Astrocyte of the cerebellum (primary cell): ENCODE data around the gene CNBD2.

Experiments used
- DNase-seq: peaks from one replicate; pipeline ENCODE4 v3.0.0-alpha.2; 2011; ENCODE audit warnings: low read depth
- H3K4me3 ChIP-seq: 2 replicates; pipeline ENCODE4 v1.5.1; 2011; ENCODE audit warnings: mild to moderate bottlenecking, low read depth, low read length, moderate library complexity
- CTCF ChIP-seq: IDR thresholded peaks from 2 replicates; pipeline ENCODE4 v1.5.1; 2012; ENCODE audit warnings: low read length, low read depth, moderate library complexity, mild to moderate bottlenecking; ENCODE audit errors: missing control alignments
- in situ Hi-C: cut with HindIII; loops from 2 replicates; pipeline ENCODE4 v1.10.0; 2017; ENCODE audit warnings: low sequenced_read_pairs

The CNBD2 gene

GRCh38 chr20:36055145-36055544 is 86.8 kb downstream of the CNBD2 start:
- DNase-seq = no peak
- TF ChIP-seq CTCF = no peak
- in situ Hi-C loops = no loop called here
- no peak overlapping the region for H3K4me3 ChIP-seq

- no peak for TF ChIP-seq CTCF
- no peak for DNase-seq
- in situ Hi-C loops = no loop called here
Observed at GRCh38 chr20:36060676-36061075, 92.3 kb downstream of the CNBD2 start.

GRCh38 chr20:36061754-36062153 is 93.4 kb downstream of the CNBD2 start:
- in situ Hi-C loops = no loop called here
- H3K4me3 ChIP-seq = no peak overlapping the region
- no peak for TF ChIP-seq CTCF
- no peak for DNase-seq

More at GRCh38 chr20:36060676-36061075, 92.3 kb downstream of the CNBD2 start:
- H3K4me3 ChIP-seq = no peak overlapping the region

GRCh38 chr20:36062799-36063198 is 94.4 kb downstream of the CNBD2 start:
- no peak overlapping the region for H3K4me3 ChIP-seq
- in situ Hi-C loops = no loop called here
- TF ChIP-seq CTCF = no peak
- DNase-seq = no peak

GRCh38 chr20:36063916-36064657 is 95.7 kb downstream of the CNBD2 start:
- in situ Hi-C loops = no loop called here
- DNase-seq = no peak
- H3K4me3 ChIP-seq = peak overlapping the region; percentile 54
- TF ChIP-seq CTCF = no peak

GRCh38 chr20:36064658-36065426 is 96.5 kb downstream of the CNBD2 start:
- in situ Hi-C loops = no loop called here
- H3K4me3 ChIP-seq = peak overlapping the region; percentile 54
- peak; percentile 28 for DNase-seq
- no peak for TF ChIP-seq CTCF
